ENCODE results near the gene SSBP3. TPM values are rescaled to one million over a fixed set of nuclear protein-coding genes. Genes with fewer than 3 reads are reported as not detected.

The SSBP3 gene
- total and polyA plus RNA-seq, 2 experiments from 2014 or later = 47.4 to 68.6 TPM

DNA sequence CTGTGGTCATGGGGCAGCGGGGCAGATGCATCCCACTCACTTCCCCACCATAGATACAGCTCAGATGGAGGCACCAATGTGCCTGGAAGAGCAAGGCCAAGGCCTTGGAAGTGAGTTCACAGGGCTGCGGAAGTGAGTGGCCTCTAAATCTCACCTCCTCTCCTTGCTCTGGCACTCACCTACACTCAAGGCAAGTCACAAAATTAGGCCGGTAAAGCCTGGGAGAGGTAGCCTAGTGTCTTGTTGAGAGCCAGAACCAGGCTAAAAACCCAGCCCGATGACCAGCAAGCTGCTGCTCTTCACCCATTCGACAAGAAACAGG is 57.5 kb downstream of the SSBP3 start (continued):
- TF ChIP-seq, protein P1, sequence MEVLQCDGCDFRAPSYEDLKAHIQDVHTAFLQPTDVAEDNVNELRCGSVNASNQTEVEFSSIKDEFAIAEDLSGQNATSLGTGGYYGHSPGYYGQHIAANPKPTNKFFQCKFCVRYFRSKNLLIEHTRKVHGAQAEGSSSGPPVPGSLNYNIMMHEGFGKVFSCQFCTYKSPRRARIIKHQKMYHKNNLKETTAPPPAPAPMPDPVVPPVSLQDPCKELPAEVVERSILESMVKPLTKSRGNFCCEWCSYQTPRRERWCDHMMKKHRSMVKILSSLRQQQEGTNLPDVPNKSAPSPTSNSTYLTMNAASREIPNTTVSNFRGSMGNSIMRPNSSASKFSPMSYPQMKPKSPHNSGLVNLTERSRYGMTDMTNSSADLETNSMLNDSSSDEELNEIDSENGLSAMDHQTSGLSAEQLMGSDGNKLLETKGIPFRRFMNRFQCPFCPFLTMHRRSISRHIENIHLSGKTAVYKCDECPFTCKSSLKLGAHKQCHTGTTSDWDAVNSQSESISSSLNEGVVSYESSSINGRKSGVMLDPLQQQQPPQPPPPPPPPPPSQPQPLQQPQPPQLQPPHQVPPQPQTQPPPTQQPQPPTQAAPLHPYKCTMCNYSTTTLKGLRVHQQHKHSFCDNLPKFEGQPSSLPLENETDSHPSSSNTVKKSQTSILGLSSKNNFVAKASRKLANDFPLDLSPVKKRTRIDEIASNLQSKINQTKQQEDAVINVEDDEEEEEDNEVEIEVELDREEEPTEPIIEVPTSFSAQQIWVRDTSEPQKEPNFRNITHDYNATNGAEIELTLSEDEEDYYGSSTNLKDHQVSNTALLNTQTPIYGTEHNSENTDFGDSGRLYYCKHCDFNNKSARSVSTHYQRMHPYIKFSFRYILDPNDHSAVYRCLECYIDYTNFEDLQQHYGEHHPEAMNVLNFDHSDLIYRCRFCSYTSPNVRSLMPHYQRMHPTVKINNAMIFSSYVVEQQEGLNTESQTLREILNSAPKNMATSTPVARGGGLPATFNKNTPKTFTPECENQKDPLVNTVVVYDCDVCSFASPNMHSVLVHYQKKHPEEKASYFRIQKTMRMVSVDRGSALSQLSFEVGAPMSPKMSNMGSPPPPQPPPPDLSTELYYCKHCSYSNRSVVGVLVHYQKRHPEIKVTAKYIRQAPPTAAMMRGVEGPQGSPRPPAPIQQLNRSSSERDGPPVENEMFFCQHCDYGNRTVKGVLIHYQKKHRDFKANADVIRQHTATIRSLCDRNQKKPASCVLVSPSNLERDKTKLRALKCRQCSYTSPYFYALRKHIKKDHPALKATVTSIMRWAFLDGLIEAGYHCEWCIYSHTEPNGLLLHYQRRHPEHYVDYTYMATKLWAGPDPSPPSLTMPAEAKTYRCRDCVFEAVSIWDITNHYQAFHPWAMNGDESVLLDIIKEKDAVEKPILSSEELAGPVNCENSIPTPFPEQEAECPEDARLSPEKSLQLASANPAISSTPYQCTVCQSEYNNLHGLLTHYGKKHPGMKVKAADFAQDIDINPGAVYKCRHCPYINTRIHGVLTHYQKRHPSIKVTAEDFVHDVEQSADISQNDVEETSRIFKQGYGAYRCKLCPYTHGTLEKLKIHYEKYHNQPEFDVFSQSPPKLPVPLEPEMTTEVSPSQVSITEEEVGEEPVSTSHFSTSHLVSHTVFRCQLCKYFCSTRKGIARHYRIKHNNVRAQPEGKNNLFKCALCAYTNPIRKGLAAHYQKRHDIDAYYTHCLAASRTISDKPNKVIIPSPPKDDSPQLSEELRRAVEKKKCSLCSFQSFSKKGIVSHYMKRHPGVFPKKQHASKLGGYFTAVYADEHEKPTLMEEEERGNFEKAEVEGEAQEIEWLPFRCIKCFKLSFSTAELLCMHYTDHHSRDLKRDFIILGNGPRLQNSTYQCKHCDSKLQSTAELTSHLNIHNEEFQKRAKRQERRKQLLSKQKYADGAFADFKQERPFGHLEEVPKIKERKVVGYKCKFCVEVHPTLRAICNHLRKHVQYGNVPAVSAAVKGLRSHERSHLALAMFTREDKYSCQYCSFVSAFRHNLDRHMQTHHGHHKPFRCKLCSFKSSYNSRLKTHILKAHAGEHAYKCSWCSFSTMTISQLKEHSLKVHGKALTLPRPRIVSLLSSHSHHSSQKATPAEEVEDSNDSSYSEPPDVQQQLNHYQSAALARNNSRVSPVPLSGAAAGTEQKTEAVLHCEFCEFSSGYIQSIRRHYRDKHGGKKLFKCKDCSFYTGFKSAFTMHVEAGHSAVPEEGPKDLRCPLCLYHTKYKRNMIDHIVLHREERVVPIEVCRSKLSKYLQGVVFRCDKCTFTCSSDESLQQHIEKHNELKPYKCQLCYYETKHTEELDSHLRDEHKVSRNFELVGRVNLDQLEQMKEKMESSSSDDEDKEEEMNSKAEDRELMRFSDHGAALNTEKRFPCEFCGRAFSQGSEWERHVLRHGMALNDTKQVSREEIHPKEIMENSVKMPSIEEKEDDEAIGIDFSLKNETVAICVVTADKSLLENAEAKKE (CRISPR knock-in tag; IDR thresholded peaks at IDR 0.05) = no peak
- TF ChIP-seq, protein P2, sequence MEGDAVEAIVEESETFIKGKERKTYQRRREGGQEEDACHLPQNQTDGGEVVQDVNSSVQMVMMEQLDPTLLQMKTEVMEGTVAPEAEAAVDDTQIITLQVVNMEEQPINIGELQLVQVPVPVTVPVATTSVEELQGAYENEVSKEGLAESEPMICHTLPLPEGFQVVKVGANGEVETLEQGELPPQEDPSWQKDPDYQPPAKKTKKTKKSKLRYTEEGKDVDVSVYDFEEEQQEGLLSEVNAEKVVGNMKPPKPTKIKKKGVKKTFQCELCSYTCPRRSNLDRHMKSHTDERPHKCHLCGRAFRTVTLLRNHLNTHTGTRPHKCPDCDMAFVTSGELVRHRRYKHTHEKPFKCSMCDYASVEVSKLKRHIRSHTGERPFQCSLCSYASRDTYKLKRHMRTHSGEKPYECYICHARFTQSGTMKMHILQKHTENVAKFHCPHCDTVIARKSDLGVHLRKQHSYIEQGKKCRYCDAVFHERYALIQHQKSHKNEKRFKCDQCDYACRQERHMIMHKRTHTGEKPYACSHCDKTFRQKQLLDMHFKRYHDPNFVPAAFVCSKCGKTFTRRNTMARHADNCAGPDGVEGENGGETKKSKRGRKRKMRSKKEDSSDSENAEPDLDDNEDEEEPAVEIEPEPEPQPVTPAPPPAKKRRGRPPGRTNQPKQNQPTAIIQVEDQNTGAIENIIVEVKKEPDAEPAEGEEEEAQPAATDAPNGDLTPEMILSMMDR (conservative IDR thresholded peaks at IDR 0.05; ENCODE audit: low read depth in 2 of 2) = no peak
- TF ChIP-seq NANOG (IDR thresholded peaks at IDR 0.05; ENCODE audit: borderline replicate concordance) (no peak), EZH2 (IDR thresholded peaks at IDR 0.05; ENCODE audit: low read depth, unreplicated experiment) (no peak), STAT1 (IDR thresholded peaks at IDR 0.05; ENCODE audit: unreplicated experiment) (no peak), POLR2AphosphoS5 (IDR thresholded peaks at IDR 0.05; ENCODE audit: low read depth) (no peak), CREB1 (CRISPR knock-in tag; IDR thresholded peaks at IDR 0.05; ENCODE audit: low read depth) (no peak), ZNF114 (CRISPR knock-in tag; IDR thresholded peaks at IDR 0.05) (no peak), ZNF331 (CRISPR knock-in tag; IDR thresholded peaks at IDR 0.05; ENCODE audit: low read depth) (no peak), EZH2phosphoT487 (IDR thresholded peaks at IDR 0.05; ENCODE audit: unreplicated experiment) (no peak), JUNB (IDR thresholded peaks at IDR 0.05; ENCODE audit: unreplicated experiment) (no peak)
